ENCODE measurements around the gene DEFB125. TPM values are rescaled to one million over a fixed set of nuclear protein-coding genes. Genes with fewer than 3 reads are reported as not detected.
"Not testable (repeated sequence)": the region's sequence is repeated elsewhere in the genome, so short reads cannot be mapped to it uniquely, and the experiment has no call there.

The DEFB125 gene
- total RNA-seq, 2 donors from 2014 or later = not detected

GRCh38 chr20:90651-91050, 3.2 kb downstream of the DEFB125 start:
- intact Hi-C loops (cut with DNase I) = no loop called here
- no peak for TF ChIP-seq CTCF (IDR thresholded peaks at IDR 0.05)
- no peak for DNase-seq

GRCh38 chr20:93641-94040, 6.2 kb downstream of the DEFB125 start:
- Histone ChIP-seq H3K4me1 (no peaks in the 10 kb centered on the region), H3K27ac (no peak overlapping the region), H3K9me3 (no peaks in the 10 kb centered on the region), H3K36me3 (no peaks in the 10 kb centered on the region), H3K4me3 (no peak overlapping the region), H3K27me3 (no peaks in the 10 kb centered on the region), H3K9ac (ENCODE audit: low read depth in 2 of 2, low read length in 2 of 2) (no peak overlapping the region)
- no peak for DNase-seq
- no peak for TF ChIP-seq CTCF (IDR thresholded peaks at IDR 0.05)
- intact Hi-C loops (cut with DNase I) = no loop called here

More at GRCh38 chr20:90651-91050, 3.2 kb downstream of the DEFB125 start:
- no peaks in the 10 kb centered on the region for H3K36me3 ChIP-seq
- no peaks in the 10 kb centered on the region for H3K4me1 ChIP-seq
- H3K4me3 ChIP-seq = no peak overlapping the region
- H3K27ac ChIP-seq = no peak overlapping the region
- no peaks in the 10 kb centered on the region for H3K9me3 ChIP-seq
- no peaks in the 10 kb centered on the region for H3K27me3 ChIP-seq
- H3K9ac ChIP-seq (ENCODE audit: low read depth in 2 of 2, low read length in 2 of 2) = no peak overlapping the region

GRCh38 chr20:95215-95614, 7.7 kb downstream of the DEFB125 start:
- no peaks in the 10 kb centered on the region for H3K4me1 ChIP-seq
- H3K27ac ChIP-seq = no peak overlapping the region
- DNase-seq = no peak
- H3K27me3 ChIP-seq = no peaks in the 10 kb centered on the region
- intact Hi-C loops (cut with DNase I) = no loop called here
- no peaks in the 10 kb centered on the region for H3K9me3 ChIP-seq
- H3K9ac ChIP-seq (ENCODE audit: low read depth in 2 of 2, low read length in 2 of 2) = no peak overlapping the region
- no peaks in the 10 kb centered on the region for H3K36me3 ChIP-seq
- no peak overlapping the region for H3K4me3 ChIP-seq
- TF ChIP-seq CTCF (IDR thresholded peaks at IDR 0.05) = no peak

GRCh38 chr20:97691-98090, 10.2 kb downstream of the DEFB125 start:
- H3K9me3 ChIP-seq; DNase-seq; H3K4me3 ChIP-seq; H3K27me3 ChIP-seq; H3K4me1 ChIP-seq; intact Hi-C loops (cut with DNase I); H3K36me3 ChIP-seq; H3K9ac ChIP-seq (ENCODE audit: low read depth in 2 of 2, low read length in 2 of 2); H3K27ac ChIP-seq: not testable (repeated sequence)

- intact Hi-C loops (cut with DNase I) = no loop called here
These were observed 14.5 kb downstream of the DEFB125 start for GRCh38 chr20:101975-102374.

GRCh38 chr20:103456-103855, 16.0 kb downstream of the DEFB125 start:
- no peak for TF ChIP-seq CTCF (IDR thresholded peaks at IDR 0.05)
- H3K36me3 ChIP-seq = no peaks in the 10 kb centered on the region
- no peaks in the 10 kb centered on the region for H3K9me3 ChIP-seq
- intact Hi-C loops (cut with DNase I) = no loop called here
- no peak for DNase-seq
- H3K9ac ChIP-seq (ENCODE audit: low read depth in 2 of 2, low read length in 2 of 2) = no peak overlapping the region
- H3K27me3 ChIP-seq = no peaks in the 10 kb centered on the region
- no peak overlapping the region for H3K4me3 ChIP-seq
- no peak overlapping the region for H3K27ac ChIP-seq
- H3K4me1 ChIP-seq = no peaks in the 10 kb centered on the region

More at GRCh38 chr20:101975-102374, 14.5 kb downstream of the DEFB125 start:
- no peak overlapping the region for H3K4me3 ChIP-seq
- no peak overlapping the region for H3K27ac ChIP-seq
- no peak overlapping the region for H3K9ac ChIP-seq (ENCODE audit: low read depth in 2 of 2, low read length in 2 of 2)
- no peak for TF ChIP-seq CTCF (IDR thresholded peaks at IDR 0.05)
- no peaks in the 10 kb centered on the region for H3K27me3 ChIP-seq
- no peaks in the 10 kb centered on the region for H3K36me3 ChIP-seq
- H3K4me1 ChIP-seq = no peaks in the 10 kb centered on the region
- no peaks in the 10 kb centered on the region for H3K9me3 ChIP-seq
- no peak for DNase-seq
